Neural crest cell (in vitro differentiated cells): ENCODE measurements around the gene SMAD7. TPM values are rescaled to one million over a fixed set of nuclear protein-coding genes. Genes with fewer than 3 reads are reported as not detected.

Experiments
- DNase-seq: peaks from one replicate; pipeline ENCODE4 v3.0.0; 2021; ENCODE audit warnings: low read depth, mixed read lengths, low spot score
- H3K27ac Mint-ChIP-seq: one replicate; pipeline ENCODE4 v1.8.0; 2021; ENCODE audit warnings: mild to moderate bottlenecking, mixed read lengths; ENCODE audit not compliant: unreplicated experiment
- H3K27me3 Mint-ChIP-seq: 2 replicates; pipeline ENCODE4 v1.8.0; 2021; ENCODE audit warnings: low read depth, mild to moderate bottlenecking, mixed read lengths
- H3K36me3 Mint-ChIP-seq: 2 replicates; pipeline ENCODE4 v1.8.0; 2021; ENCODE audit warnings: low read depth, mild to moderate bottlenecking, mixed read lengths
- H3K4me1 Mint-ChIP-seq: 2 replicates; pipeline ENCODE4 v1.8.0; 2021; ENCODE audit warnings: mixed read lengths
- H3K4me3 Mint-ChIP-seq: one replicate; pipeline ENCODE4 v1.8.0; 2021; ENCODE audit warnings: mild to moderate bottlenecking, mixed read lengths
- H3K9me3 Mint-ChIP-seq: 2 replicates; pipeline ENCODE4 v1.8.0; 2021; ENCODE audit warnings: mixed read lengths
- CTCF ChIP-seq: fragments of 200-600 bp; sonication (generic); conservative IDR thresholded peaks from 2 replicates; pipeline ENCODE4 v1.5.0; 2021; ENCODE audit warnings: antibody characterized with exemption, mild to moderate bottlenecking
- total RNA-seq: library from RNA; stranded (reverse); gene quantifications from 2 replicates; pipeline ENCODE4 v1.2.1, GENCODE V29; 2021

SMAD7 gene
- total RNA-seq, 1 donor from 2014 or later = 2.0 TPM

- no peak for DNase-seq
- Mint-ChIP-seq H3K4me3 (no peak overlapping the region), H3K4me1 (peaks cover 17% of the 10 kb centered on the region), H3K36me3 (no peaks in the 10 kb centered on the region), H3K9me3 (no peaks in the 10 kb centered on the region), H3K27ac (no peak overlapping the region), H3K27me3 (peaks cover 38% of the 10 kb centered on the region)
- no peak for TF ChIP-seq CTCF
Measured at GRCh38 chr18:48956356-48956755, 5.6 kb upstream of the SMAD7 start.

- H3K36me3 Mint-ChIP-seq = no peaks in the 10 kb centered on the region
- H3K9me3 Mint-ChIP-seq = no peaks in the 10 kb centered on the region
- TF ChIP-seq CTCF = no peak
- H3K27me3 Mint-ChIP-seq = peaks cover 41% of the 10 kb centered on the region
- DNase-seq = no peak
- no peak overlapping the region for H3K4me3 Mint-ChIP-seq
- no peak overlapping the region for H3K27ac Mint-ChIP-seq
- peaks cover 20% of the 10 kb centered on the region for H3K4me1 Mint-ChIP-seq
Measured at GRCh38 chr18:48955830-48956261, 5.1 kb upstream of the SMAD7 start.

GRCh38 chr18:48954886-48955819, 4.4 kb upstream of the SMAD7 start:
- Mint-ChIP-seq H3K4me1 (peaks cover 21% of the 10 kb centered on the region), H3K27ac (no peak overlapping the region)

GRCh38 chr18:48953104-48953706, 2.4 kb upstream of the SMAD7 start:
- no peak for DNase-seq
- peaks cover 43% of the 10 kb centered on the region for H3K27me3 Mint-ChIP-seq
- H3K4me1 Mint-ChIP-seq = peaks cover 30% of the 10 kb centered on the region
- H3K4me3 Mint-ChIP-seq = peak overlapping the region; percentile 96
- H3K9me3 Mint-ChIP-seq = no peaks in the 10 kb centered on the region
- TF ChIP-seq CTCF = no peak
- no peaks in the 10 kb centered on the region for H3K36me3 Mint-ChIP-seq
- peak overlapping the region; percentile 35 for H3K27ac Mint-ChIP-seq

More at GRCh38 chr18:48954886-48955819, 4.4 kb upstream of the SMAD7 start:
- DNase-seq = no peak
- no peaks in the 10 kb centered on the region for H3K36me3 Mint-ChIP-seq
- no peaks in the 10 kb centered on the region for H3K9me3 Mint-ChIP-seq
- no peak for TF ChIP-seq CTCF
- H3K27me3 Mint-ChIP-seq = peaks cover 39% of the 10 kb centered on the region
- H3K4me3 Mint-ChIP-seq = peak overlapping the region; percentile 21

- TF ChIP-seq CTCF = peak; percentile 30
- no peaks in the 10 kb centered on the region for H3K9me3 Mint-ChIP-seq
- peak overlapping the region; percentile 90 for H3K27ac Mint-ChIP-seq
- H3K27me3 Mint-ChIP-seq = peaks cover 48% of the 10 kb centered on the region
- peak overlapping the region; percentile 96 for H3K4me3 Mint-ChIP-seq
- H3K4me1 Mint-ChIP-seq = peaks cover 38% of the 10 kb centered on the region
- no peaks in the 10 kb centered on the region for H3K36me3 Mint-ChIP-seq
- peak; percentile 66 for DNase-seq
Measured at GRCh38 chr18:48952287-48953103, 1.7 kb upstream of the SMAD7 start.
